Endothelial cell of umbilical vein (primary cell): ENCODE data around the gene TBC1D19. TPM values are rescaled to one million over a fixed set of nuclear protein-coding genes. Genes with fewer than 3 reads are reported as not detected.

Experiments used
- BruUV-seq: library from RNA; stranded (reverse); fragments of 400-500 nt; replicated peaks from 2 replicates; lab custom pipeline; 2021; lab: Mats Ljungman, UMichigan
- CTCF ChIA-PET: fragments of 300-600, 350-600 bp; sonication (Branson Sonifier 250); formaldehyde crosslinking; loops from one replicate; lab custom pipeline; 2021; ENCODE audit warnings: antibody characterized with exemption, inconsistent platforms; lab: Charles Lee
- POLR2A ChIA-PET: fragments of 300-600, 350-600 bp; sonication (Branson Sonifier 250); formaldehyde crosslinking; loops from one replicate; lab custom pipeline; 2021; ENCODE audit warnings: antibody characterized with exemption, inconsistent platforms; lab: Charles Lee
- DNase-seq: peaks from one replicate; pipeline ENCODE4 v3.0.0-alpha.2; 2011; ENCODE audit warnings: low read depth, low spot score
- FAIRE-seq: peaks from 2 replicates; lab custom pipeline; 2011; peaks lifted over from hg19 to GRCh38; lab: Jason Lieb, UNC
- H2AFZ ChIP-seq: 2 replicates; pipeline ENCODE4 v1.6.0; 2012; ENCODE audit warnings: low read depth, low read length, control low read depth, inconsistent platforms
- H3K27ac ChIP-seq: 2 replicates; pipeline ENCODE4 v1.5.1; 2011; ENCODE audit warnings: low read depth, mild to moderate bottlenecking, control low read depth, low read length, moderate library complexity; ENCODE audit not compliant: insufficient read depth
- H3K27me3 ChIP-seq, 2 experiments: 2 replicates each; pipeline versions ENCODE4 v1.6.0 to v1.6.1; 2011; ENCODE audit warnings: low read length in 2 of 2, mixed read lengths in 1 of 2; ENCODE audit not compliant: control insufficient read depth in 2 of 2, insufficient read depth in 2 of 2
- H3K36me3 ChIP-seq, 2 experiments: 2 replicates in 1 of 2; 3 replicates in 1 of 2; pipeline ENCODE4 v1.5.1; 2011; ENCODE audit warnings: low read length in 2 of 2, mild to moderate bottlenecking in 1 of 2, moderate library complexity in 1 of 2; ENCODE audit not compliant: control insufficient read depth in 2 of 2, insufficient read depth in 2 of 2; ENCODE audit errors: extremely low read depth in 1 of 2
- H3K4me1 ChIP-seq: 3 replicates; pipeline ENCODE4 v1.5.1; 2011; ENCODE audit warnings: mild to moderate bottlenecking, low read length; ENCODE audit not compliant: control insufficient read depth, insufficient read depth; ENCODE audit errors: extremely low read depth
- H3K4me2 ChIP-seq: 2 replicates; pipeline ENCODE4 v1.6.1; 2011; ENCODE audit warnings: low read length, control low read depth, mixed read lengths; ENCODE audit not compliant: insufficient read depth
- H3K4me3 ChIP-seq, 3 experiments: fragments of 200-600 bp in 1 of 3; sonication (generic), shearing (Covaris generic) in 1 of 3; replicated peaks in 1 of 3; 2 replicates each; pipeline ENCODE4 v1.5.1; 2011 to 2016; ENCODE audit warnings: control low read depth in 3 of 3, low read length in 3 of 3, mild to moderate bottlenecking in 2 of 3, inconsistent platforms in 1 of 3, low read depth in 1 of 3, moderate library complexity in 1 of 3; ENCODE audit not compliant: insufficient read depth in 1 of 3
- H3K79me2 ChIP-seq: 2 replicates; pipeline ENCODE4 v1.6.0; 2012; ENCODE audit warnings: low read length, inconsistent platforms; ENCODE audit not compliant: control insufficient read depth, insufficient read depth
- H3K9ac ChIP-seq: replicated peaks from 2 replicates; pipeline ENCODE3; 2011; ENCODE audit warnings: low read length, control low read depth; ENCODE audit not compliant: insufficient read depth; ENCODE audit errors: extremely low read depth
- H3K9me1 ChIP-seq: replicated peaks from 3 replicates; pipeline ENCODE4 v1.6.0; 2011; ENCODE audit warnings: mild to moderate bottlenecking, low read length; ENCODE audit not compliant: control insufficient read depth, insufficient read depth; ENCODE audit errors: extremely low read depth
- H3K9me3 ChIP-seq: replicated peaks from 2 replicates; pipeline ENCODE4 v1.5.1; 2012; ENCODE audit warnings: low read length, inconsistent platforms; ENCODE audit not compliant: control insufficient read depth, insufficient read depth
- H4K20me1 ChIP-seq: replicated peaks from 2 replicates; pipeline ENCODE3; 2011; ENCODE audit warnings: mild to moderate bottlenecking, low read length; ENCODE audit not compliant: control insufficient read depth, insufficient read depth; ENCODE audit errors: extremely low read depth
- EZH2 ChIP-seq: IDR thresholded peaks from 2 replicates; pipeline ENCODE4 v1.6.1; 2012; ENCODE audit warnings: borderline replicate concordance, low read depth, mild to moderate bottlenecking, moderate library complexity, low read length, inconsistent platforms; ENCODE audit not compliant: severe bottlenecking
- FOS ChIP-seq: IDR thresholded peaks from 2 replicates; pipeline ENCODE4 v1.6.1; 2011; ENCODE audit warnings: mild to moderate bottlenecking, low read length, moderate library complexity, borderline replicate concordance; ENCODE audit not compliant: insufficient read depth
- GATA2 ChIP-seq: IDR thresholded peaks from 2 replicates; pipeline ENCODE4 v1.7.0; 2011; ENCODE audit warnings: low read depth, mild to moderate bottlenecking, moderate library complexity, mixed read lengths, low read length; ENCODE audit not compliant: insufficient read length, insufficient read depth
- JUN ChIP-seq: IDR thresholded peaks from 2 replicates; pipeline ENCODE4 v1.6.1; 2011; ENCODE audit warnings: borderline replicate concordance, low read depth; ENCODE audit not compliant: insufficient read length, insufficient read depth
- MYC ChIP-seq: IDR thresholded peaks from one replicate; pipeline ENCODE4 v1.6.1; 2011; ENCODE audit warnings: mild to moderate bottlenecking, low read depth, low read length
- POLR2A ChIP-seq: IDR thresholded peaks from 2 replicates; pipeline ENCODE4 v1.6.1; 2012; ENCODE audit warnings: low read depth, mild to moderate bottlenecking, control low read depth, low read length
- POLR2AphosphoS5 ChIP-seq: IDR thresholded peaks from 2 replicates; pipeline ENCODE4 v1.6.1; 2012; ENCODE audit warnings: low read depth, mild to moderate bottlenecking, control low read depth, low read length, moderate library complexity; ENCODE audit not compliant: insufficient read depth
- dilution Hi-C: fragments of 300-500 bp; cut with MboI; formaldehyde crosslinking; loops from one replicate; pipeline ENCODE4 v1.15.0; 2019; ENCODE audit warnings: low sequenced_read_pairs; ENCODE audit not compliant: extremely low pct_ligation_motif_present
- intact Hi-C: fragments of 100-400 bp; cut with micrococcal nuclease; formaldehyde crosslinking; loops from one replicate; pipeline ENCODE4 v1.10.0; 2022
- polyA plus RNA-seq, 4 experiments: library from polyadenylated mRNA; depleted of rRNA in 3 of 4; stranded (reverse) in 3 of 4; unstranded in 1 of 4; fragments of >200 nt; gene quantifications; 2 replicates each; pipeline versions ENCODE4 v1.2.1 to v1.2.3, GENCODE V29; 2011 to 2012; ENCODE audit warnings: missing spikeins in 1 of 4
- total RNA-seq: library from RNA; stranded (reverse); gene quantifications from 2 replicates; pipeline ENCODE4 v1.2.3, GENCODE V29; 2021
- TF ChIP-seq, protein P1 (sequence below): IDR thresholded peaks from 2 replicates; pipeline ENCODE4 v1.6.1; 2011; ENCODE audit not compliant: insufficient read depth, insufficient read length
- TF ChIP-seq, protein P2 (sequence below), 2 donors: IDR thresholded peaks; 1 replicate in 1 of 2; 2 replicates in 1 of 2; pipeline ENCODE4 v1.5.1; 2011; ENCODE audit warnings: low read length in 2 of 2, mild to moderate bottlenecking in 2 of 2, moderate library complexity in 2 of 2, control low read depth in 1 of 2, inconsistent platforms in 1 of 2, low read depth in 1 of 2; ENCODE audit not compliant: insufficient read depth in 1 of 2; ENCODE audit errors: extremely low read depth in 1 of 2

The TBC1D19 gene
- total and polyA plus RNA-seq, 2 donors (not counting 3 experiments of a cell fraction or from before 2014, with no cell fraction given), result 4.4 to 5.9 TPM

DNA sequence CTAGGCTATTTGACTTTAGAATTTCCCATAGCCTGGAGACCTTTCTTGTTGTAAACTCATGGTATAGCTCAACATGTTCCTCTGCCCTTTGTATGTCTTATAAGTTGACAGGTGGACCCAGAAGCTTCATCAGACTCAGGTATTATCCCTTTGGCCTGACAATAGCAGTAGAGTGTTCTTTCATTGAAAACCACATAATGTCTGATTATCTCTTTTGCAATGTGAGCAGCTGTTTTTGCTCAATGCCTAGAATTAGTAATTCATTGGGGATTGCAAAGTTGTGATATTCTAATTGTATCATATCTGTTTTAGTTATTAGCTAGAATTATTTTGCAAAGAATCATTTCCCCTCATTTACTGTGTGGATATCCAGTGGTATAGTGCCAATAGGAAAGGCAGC, 27.5 kb downstream of the TBC1D19 start:
- BruUV-seq, result no TSS peak
- Histone ChIP-seq H3K4me3 (no peak overlapping the region), H3K4me2 (no peak overlapping the region), H3K9me3 (no peaks in the 10 kb centered on the region), H4K20me1 (no peaks in the 10 kb centered on the region), H3K36me3 (no peaks in the 10 kb centered on the region), H3K4me1 (no peaks in the 10 kb centered on the region), H3K27ac (no peak overlapping the region), H3K9me1 (no peaks in the 10 kb centered on the region), H3K9ac (no peak overlapping the region), H2AFZ (no peak overlapping the region), H3K79me2 (no peaks in the 10 kb centered on the region), H3K27me3 (no peaks in the 10 kb centered on the region)
- dilution Hi-C loops, result no loop called here
- intact Hi-C loops, result no loop called here
- DNase-seq, result no peak
- TF ChIP-seq, protein P1, sequence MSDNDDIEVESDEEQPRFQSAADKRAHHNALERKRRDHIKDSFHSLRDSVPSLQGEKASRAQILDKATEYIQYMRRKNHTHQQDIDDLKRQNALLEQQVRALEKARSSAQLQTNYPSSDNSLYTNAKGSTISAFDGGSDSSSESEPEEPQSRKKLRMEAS, result no peak
- TF ChIP-seq EZH2 (no peak), GATA2 (no peak)
- ChIA-PET CTCF (interaction anchor here (1.7 to 1.9 kb wide), 2 partner anchors 10 to 20 kb away, joined by 4 to 6 read pairs; no protein-coding TSS in a partner anchor), POLR2A (no interaction called here)
- no peak for FAIRE-seq

DNA sequence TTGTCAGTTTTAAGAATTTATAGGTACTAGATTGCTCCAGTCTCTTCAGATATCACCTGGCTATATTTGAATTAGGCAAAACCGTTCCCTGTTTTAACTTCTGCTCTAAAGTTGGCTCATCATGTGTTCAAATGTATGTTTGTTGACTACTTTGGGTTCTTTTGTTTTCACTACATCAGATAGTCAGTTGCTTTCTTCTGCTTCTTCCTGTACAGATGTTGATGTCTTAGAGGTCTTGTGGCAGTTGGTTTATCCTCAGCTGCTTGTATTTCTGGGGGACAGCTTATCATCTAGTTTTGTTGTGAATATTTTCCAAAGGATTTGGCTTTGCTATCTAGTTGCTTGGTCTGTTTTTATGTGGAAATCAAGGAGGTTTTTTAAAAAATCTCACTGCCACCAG, 28.0 kb downstream of the TBC1D19 start:
- FAIRE-seq (no peak), DNase-seq (no peak)
- no peak overlapping the region for H3K27ac ChIP-seq
- no peaks in the 10 kb centered on the region for H3K9me3 ChIP-seq
- no peaks in the 10 kb centered on the region for H3K9me1 ChIP-seq
- H3K9ac ChIP-seq, result no peak overlapping the region
- no peak for TF ChIP-seq POLR2AphosphoS5
- TF ChIP-seq, protein P1, result no peak
- TF ChIP-seq GATA2, result no peak
- no peak for TF ChIP-seq JUN
- TF ChIP-seq POLR2A, result no peak
- TF ChIP-seq, protein P2, sequence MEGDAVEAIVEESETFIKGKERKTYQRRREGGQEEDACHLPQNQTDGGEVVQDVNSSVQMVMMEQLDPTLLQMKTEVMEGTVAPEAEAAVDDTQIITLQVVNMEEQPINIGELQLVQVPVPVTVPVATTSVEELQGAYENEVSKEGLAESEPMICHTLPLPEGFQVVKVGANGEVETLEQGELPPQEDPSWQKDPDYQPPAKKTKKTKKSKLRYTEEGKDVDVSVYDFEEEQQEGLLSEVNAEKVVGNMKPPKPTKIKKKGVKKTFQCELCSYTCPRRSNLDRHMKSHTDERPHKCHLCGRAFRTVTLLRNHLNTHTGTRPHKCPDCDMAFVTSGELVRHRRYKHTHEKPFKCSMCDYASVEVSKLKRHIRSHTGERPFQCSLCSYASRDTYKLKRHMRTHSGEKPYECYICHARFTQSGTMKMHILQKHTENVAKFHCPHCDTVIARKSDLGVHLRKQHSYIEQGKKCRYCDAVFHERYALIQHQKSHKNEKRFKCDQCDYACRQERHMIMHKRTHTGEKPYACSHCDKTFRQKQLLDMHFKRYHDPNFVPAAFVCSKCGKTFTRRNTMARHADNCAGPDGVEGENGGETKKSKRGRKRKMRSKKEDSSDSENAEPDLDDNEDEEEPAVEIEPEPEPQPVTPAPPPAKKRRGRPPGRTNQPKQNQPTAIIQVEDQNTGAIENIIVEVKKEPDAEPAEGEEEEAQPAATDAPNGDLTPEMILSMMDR (IDR thresholded peaks at IDR 0.05; ENCODE audit: extremely low read depth in 1 of 2, insufficient read depth in 1 of 2, low read depth in 1 of 2, low read length in 2 of 2), result no peak
- no peak for TF ChIP-seq FOS
- TF ChIP-seq EZH2, result no peak
- TF ChIP-seq MYC, result no peak
- H3K4me3 ChIP-seq, result no peak overlapping the region
- H3K4me2 ChIP-seq, result no peak overlapping the region
- ChIA-PET POLR2A (no interaction called here), CTCF (interaction anchor here (1.7 to 1.9 kb wide), 2 partner anchors 11 to 19 kb away, joined by 4 to 6 read pairs; no protein-coding TSS in a partner anchor)
- BruUV-seq, result no TSS peak
- H3K27me3 ChIP-seq, result no peaks in the 10 kb centered on the region
- no peak overlapping the region for H2AFZ ChIP-seq
- intact Hi-C loops, result no loop called here
- H3K4me1 ChIP-seq, result no peaks in the 10 kb centered on the region
- no peaks in the 10 kb centered on the region for H3K36me3 ChIP-seq
- H4K20me1 ChIP-seq, result no peaks in the 10 kb centered on the region
- H3K79me2 ChIP-seq, result no peaks in the 10 kb centered on the region
- dilution Hi-C loops, result no loop called here
